ENCODE data around the gene DLX1. TPM values are rescaled to one million over a fixed set of nuclear protein-coding genes. Genes with fewer than 3 reads are reported as not detected.

Gene DLX1
- total and polyA plus RNA-seq, 2 of the 8 experiments (the other 6 are each of a cell fraction or from before 2014, with no cell fraction given) = 0.11 TPM; not detected in 1

DNA sequence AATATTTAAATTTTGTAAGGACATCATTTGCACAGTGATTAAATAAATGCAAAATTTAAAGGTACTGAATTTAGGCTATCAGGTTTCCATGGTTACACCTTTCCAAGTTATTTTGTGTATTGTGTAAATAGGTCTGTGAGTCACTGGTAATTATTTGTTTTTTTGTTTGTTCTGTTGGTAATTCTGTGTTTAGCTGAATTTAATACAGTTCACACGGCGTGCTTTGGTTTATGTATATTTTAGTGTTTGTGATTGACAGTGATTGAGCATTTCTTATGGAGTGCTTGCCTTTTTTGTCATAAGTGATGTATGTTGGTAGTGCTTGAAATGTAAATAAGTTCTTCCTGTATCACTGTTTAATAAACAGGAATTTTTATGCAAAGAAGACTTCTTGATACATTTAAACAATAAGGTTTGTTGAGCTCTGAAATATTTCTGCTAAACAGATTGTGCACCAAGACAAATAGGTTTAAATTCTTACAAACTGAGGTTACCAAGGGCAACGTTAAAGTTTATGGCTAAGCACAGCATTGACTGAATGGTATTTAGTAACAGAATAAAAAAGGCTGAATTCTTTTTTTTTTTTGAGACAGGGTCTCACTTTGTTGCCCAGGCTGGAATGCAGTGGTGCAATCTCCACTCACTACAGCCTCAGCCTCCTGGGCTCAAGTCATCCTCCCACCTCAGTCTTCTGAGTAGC is 38.3 kb upstream of the DLX1 start (continued):
- TF ChIP-seq BRCA1 (IDR thresholded peaks at IDR 0.05; ENCODE audit: low read depth, low read length) = no peak
- TF ChIP-seq CREB1 (IDR thresholded peaks at IDR 0.05) = no peak
- no peak for TF ChIP-seq YY1 (IDR thresholded peaks at IDR 0.05; ENCODE audit: low read depth, low read length)

Data from H1 (cell line).